T-helper 2 cell treated with Interferon-gamma antibody and Interleukin-4, amounts not matched to agents 100 ng/mL and 5 ng/mL, for 36 hours (primary cell): ENCODE data around the gene TNPO1. TPM values are rescaled to one million over a fixed set of nuclear protein-coding genes. Genes with fewer than 3 reads are reported as not detected.
"Not testable (repeated sequence)": the region's sequence is repeated elsewhere in the genome, so short reads cannot be mapped to it uniquely, and the experiment has no call there.

Source experiments
- intact Hi-C: fragments of 100-400 bp; cut with micrococcal nuclease; formaldehyde crosslinking; loops from one replicate; pipeline ENCODE4 v1.15.1; 2023
- total RNA-seq: library from RNA; stranded (reverse); gene quantifications from 2 replicates; pipeline ENCODE4 v1.2.3, GENCODE V29; 2022

Gene TNPO1
- total RNA-seq, 1 donor from 2014 or later, result 89.4 TPM

DNA sequence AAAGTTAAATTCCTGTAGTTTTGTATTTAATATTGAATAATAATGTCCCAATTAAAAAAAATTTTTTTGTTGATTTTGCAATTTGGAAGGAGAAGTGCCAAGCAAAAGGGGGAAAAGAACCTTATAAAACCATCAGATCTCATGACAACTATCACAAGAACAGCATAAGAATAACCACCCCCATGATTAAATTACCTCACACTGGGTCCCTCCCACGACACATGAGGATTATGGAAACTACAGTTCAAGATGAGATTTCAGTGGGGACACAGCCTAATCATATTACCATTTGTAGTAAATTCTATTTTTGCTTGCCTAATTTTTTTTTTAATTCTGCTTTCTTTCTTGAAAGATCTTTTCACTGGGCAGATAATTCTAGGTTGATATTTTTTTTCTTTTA, 106.0 kb downstream of the TNPO1 start:
- intact Hi-C loops, result no loop called here

- intact Hi-C loops, result no loop called here
Measured at GRCh38 chr5:72925336-72926010, 109.0 kb downstream of the TNPO1 start.

DNA sequence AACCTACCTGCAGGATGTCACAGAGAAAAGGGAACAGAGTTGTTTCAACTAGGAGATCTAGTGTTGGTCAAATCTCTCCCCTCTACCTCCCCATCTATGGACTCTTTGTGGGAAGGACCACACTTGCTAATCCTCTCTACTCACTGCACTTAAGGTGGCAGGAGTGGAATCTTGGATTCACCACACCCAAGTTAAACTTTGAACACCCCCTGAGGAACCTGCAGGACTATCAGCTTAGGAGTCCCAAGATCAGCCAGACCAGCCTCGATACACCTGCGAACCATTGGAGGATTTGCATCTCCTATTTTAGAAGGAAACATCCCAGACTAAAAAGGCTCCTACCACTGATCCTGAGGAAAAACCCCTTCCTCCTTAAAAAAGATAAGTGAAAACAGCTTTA, 116.2 kb downstream of the TNPO1 start:
- intact Hi-C loops, result not testable (repeated sequence)

DNA sequence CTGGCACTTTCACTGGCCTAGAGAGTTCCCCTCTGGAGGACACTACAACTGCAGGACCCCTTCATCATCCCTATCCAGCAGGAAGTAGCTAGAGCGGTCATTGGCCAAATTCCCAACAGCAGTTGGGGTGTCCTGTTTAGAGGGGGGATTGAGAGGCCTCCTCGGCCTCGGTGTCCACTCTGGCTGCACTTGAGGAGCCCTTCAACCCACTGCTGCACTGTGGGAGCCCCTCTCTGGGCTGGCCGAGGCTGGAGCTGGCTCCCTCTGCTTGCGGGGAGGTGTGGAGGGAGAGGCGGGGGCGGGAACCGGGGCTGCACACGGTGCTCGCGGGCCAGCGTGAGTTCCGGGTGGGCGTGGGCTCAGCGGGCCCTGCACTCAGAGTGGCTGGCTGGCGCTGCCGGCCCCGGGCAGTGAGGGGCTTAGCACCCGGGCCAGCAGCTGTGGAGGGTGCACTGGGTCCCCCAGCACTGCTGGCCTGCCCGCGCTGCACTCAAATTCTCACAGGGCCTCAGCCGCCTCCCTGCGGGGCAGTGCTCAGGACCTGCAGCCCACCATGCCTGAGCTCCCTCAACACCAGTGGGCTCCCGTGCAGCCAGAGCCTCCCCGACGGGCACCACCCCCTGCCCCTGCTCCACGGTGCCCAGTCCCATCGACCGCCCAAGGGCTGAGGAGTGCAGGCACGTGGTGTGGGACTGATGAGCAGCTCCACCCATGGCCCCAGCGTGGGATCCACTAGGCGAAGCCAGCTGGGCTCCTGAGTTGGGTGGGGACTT, 118.7 kb downstream of the TNPO1 start:
- intact Hi-C loops, result not testable (repeated sequence)

DNA sequence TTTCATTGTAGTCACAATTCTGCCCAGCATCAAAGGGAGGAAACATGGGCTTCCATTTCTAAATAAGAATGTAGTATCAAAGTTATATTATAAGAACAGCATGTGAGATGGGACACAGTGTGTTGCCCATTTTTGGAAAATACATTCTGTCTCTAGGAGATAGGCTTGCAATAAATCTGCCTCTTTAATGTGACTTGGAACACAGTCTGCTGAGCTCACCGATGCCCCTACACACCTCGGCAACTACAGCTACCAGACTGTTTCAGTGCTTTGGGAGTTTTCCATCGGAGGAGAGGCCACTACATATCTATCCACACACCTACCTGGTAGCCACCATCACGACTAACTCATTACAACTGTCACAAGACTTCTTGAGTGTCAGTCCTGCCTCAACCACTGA, 120.4 kb downstream of the TNPO1 start:
- intact Hi-C loops, result no loop called here

GRCh38 chr5:72937517-72938061, 121.1 kb downstream of the TNPO1 start:
- intact Hi-C loops, result no loop called here

GRCh38 chr5:72938206-72938605, 121.7 kb downstream of the TNPO1 start:
- intact Hi-C loops, result no loop called here

- intact Hi-C loops, result no loop called here
Measured at GRCh38 chr5:72940082-72940481, 123.6 kb downstream of the TNPO1 start.

DNA sequence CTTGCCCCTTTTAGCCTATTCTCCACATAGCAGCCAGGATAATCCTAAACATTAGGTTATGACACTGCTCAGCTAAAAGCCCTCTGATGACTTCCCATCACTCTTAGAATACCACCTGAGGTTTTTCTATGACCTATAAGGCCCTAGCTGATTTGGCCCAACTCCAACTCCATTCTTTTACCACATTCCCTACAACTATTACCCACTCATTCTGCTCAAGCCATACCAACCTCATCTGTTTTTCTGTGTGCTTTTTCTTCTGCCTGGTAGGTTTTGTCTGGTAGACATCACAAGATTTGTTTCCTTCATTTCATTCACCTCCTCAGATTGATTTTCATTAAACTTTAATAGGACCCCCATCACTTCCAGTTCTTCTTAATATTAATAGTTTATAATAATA, 126.8 kb downstream of the TNPO1 start:
- intact Hi-C loops, result no loop called here

DNA sequence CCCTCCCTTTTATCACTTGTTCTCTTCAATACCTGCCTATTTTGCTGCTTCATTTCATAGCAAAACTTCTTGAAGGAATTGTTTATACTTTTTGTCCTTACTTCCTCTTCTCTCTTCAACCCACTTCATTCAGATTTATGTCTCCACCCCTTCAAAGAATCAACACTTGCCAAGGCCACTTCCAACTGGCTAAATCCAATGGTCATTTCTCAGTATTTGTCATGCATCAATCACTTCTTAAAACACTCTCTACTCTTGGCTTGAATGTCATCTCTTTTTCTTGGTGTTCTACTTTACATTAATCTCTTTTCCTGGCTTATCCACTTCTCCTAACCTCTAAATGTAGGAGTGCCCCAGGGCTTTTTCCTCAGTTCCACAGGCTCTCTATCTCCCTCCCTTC, 131.0 kb downstream of the TNPO1 start:
- intact Hi-C loops, result no loop called here

DNA sequence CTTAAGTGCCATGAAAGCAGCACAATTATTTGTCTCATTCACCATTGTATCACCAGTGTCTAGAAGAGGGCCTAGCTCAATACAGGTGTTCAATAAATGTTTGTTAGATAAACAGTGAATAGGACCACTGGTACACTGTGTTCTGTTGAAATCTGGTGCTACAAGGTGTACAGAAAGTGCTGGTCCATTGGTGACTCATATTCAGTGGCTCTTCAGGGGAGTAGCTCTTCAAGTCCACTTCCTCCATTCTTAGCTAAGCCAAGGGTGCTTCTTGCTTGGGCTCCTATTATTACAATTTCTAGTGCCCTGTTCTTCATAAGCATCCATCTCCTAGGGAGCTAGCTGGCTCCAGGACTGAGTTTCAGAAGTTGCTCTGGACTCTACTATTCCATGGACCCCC, 133.0 kb downstream of the TNPO1 start:
- intact Hi-C loops, result no loop called here

DNA sequence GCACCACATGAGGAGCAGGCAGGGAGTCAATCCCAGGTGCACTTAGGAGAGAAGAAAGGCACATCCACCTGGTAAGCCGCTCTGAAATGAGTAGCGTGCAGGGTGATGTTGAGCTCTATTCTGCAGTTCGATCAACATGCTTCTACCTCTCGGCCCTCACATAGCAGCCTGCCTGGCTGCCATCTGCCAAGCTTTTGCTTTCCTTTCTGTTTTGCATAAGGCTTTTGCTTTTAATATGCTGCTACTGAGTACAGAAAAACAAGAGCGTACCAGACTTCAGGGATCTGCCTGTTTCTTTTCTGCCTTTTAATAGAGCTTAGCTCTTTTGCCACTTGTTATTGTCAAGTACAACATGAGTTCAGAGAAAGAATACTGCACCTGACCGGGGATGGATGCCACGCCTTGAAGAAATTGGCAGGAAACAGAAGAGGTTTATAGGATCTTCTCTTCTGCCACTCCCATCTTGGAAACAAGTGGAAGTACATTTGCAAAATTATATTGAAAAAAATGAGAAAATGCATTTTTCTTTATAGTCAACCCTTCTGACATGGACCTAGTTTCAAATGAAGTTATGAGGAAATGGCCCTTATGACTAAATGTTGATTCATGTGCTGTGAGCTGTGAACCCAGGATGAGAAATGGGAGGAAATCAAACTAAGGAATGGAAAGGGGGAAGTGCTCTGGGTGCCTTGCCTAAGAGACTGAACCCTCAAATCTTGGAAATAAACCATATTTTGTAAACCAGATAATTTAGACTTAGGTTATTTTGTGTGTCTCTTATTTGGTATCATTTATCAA, 135.4 kb downstream of the TNPO1 start:
- intact Hi-C loops, result no loop called here

DNA sequence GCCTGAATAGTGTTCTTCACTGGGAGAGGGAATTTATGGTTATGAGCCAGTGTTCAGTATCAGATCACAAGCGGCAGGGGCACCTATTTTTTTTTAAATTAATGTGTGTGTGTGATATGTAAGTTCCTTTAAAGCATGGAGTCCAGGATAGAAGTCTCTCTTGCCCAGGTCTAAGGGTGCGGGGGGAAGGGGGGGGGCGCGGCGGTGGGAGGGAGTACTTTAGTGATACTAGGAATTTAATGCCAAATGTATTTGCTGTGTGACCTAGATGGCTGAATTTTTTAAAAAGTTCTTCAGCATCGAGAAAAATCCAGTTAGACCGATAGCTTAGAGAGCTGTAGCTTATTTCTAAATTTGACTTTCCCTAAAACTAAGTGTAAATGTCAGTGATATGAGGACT, 137.9 kb downstream of the TNPO1 start:
- intact Hi-C loops, result loop anchor here (2.0 kb wide), 1 partner anchor 106 kb away; no protein-coding TSS in a partner anchor

- intact Hi-C loops, result loop anchor here (1.0 to 5.0 kb wide), 5 partner anchors 106 to 542 kb away; partner anchors contain the start of gene BTF3
Measured at GRCh38 chr5:72955143-72955767, 138.8 kb downstream of the TNPO1 start.

DNA sequence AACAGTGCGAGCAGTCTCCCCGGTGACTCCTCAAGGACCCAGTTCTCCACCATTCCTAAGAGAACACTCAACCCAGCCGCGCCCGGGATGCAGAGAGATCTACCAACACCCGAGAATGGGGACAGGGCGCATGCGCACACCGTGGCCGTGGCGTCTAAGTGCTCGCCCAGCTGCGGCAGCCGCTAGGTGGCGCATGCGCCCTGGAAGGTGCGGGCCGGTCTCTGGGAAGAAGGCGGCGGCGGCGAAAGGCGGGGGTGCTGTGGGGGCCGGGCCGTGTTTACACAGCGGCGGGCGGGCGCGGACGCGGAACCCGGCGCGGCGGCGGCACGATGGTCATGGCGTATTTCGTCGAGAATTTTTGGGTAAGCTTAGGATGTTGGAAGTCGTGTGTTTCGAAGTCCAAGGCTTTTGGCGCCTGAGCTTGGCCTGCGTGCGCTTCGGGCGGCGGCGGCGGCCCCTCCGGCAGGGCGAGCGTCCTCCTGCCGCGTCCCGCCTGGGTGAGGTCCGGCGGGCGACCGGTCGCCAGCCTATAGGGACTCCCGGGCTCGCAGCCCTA, 139.4 kb downstream of the TNPO1 start, which contains the start of gene FCHO2:
Gene FCHO2, plus strand, starts transcription at position 274 of the 556 bp plus-strand sequence. Its CDS starts 56 bp downstream, at position 330.
- intact Hi-C loops, result loop anchor here (1.0 to 5.0 kb wide), 5 partner anchors 107 to 541 kb away; partner anchors contain the start of gene BTF3

GRCh38 chr5:72956324-72957140, 140.1 kb downstream of the TNPO1 start:
- intact Hi-C loops, result loop anchor here (5.0 kb wide), 2 partner anchors 496 to 541 kb away; partner anchors contain the start of gene BTF3

DNA sequence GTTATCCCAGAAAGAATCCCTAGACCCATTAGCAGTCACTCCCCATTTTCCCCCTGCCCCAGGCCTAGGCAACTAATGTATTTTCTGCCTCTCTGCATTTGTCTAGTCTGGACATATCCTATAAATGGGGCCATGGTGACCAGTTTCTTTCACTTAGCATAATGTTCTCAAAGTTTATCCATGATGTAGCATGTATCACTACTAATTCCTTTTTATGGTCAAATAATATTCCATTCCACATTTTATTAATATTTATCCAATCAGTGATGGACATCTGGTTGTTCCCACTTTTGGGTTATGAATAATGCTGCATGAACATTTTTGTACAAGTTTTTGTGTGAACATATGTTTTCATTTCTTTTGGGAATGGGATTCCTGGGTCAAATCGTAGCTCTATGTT, 140.9 kb downstream of the TNPO1 start:
- intact Hi-C loops, result loop anchor here (5.0 kb wide), 2 partner anchors 495 to 540 kb away; partner anchors contain the start of gene BTF3

- intact Hi-C loops, result loop anchor here (5.0 kb wide), 2 partner anchors 493 to 538 kb away; partner anchors contain the start of gene BTF3
Measured at GRCh38 chr5:72959257-72959656, 142.8 kb downstream of the TNPO1 start.
